Retinal pigment epithelial cell (primary cell): ENCODE results near the gene MEIOB.

ENCODE experiments used
- DNase-seq: peaks from one replicate; pipeline ENCODE4 v3.0.0-alpha.2; 2010; ENCODE audit warnings: low read depth
- H3K4me3 ChIP-seq: 2 replicates; pipeline ENCODE4 v1.5.1; 2011; ENCODE audit warnings: mild to moderate bottlenecking, low read length, control low read depth, moderate library complexity
- TF ChIP-seq, protein P1 (sequence below): conservative IDR thresholded peaks from 2 replicates; pipeline ENCODE4 v1.5.1; 2011; ENCODE audit warnings: low read depth, low read length, control low read depth, inconsistent platforms

Gene MEIOB

DNA sequence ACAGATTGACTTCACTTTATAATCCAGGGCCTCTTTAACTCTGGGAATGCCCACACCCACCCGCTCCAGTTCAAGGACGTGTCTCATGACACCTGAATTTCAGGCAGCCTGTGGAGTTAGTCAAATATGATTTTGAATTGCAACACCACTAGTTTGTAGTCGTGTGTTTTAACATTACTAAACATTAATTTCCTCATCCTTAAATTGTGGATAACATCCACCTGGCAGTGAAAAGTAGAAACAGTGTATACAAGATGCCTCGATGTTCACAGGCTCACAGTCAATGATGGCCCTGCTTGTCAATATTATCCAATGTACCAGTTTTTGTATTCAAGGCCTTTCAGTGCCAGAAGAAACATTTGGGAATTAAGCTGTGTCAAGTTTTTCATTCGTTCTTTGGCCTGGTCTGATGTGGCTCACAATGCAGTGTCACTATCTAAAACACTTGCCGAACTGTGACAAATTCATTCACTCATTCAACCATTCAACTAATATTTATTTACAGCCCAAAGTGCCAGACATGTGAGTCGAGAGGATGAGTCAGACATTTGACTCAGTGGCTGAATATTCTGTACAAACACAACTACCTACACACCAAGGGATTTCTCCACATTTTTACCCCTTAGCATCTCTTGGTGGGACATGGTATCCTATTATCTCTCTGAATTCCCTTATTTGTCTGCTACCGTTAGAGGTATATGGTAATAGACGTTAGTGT lies 1.4 kb downstream of the MEIOB start:
- DNase-seq: no peak
- H3K4me3 ChIP-seq: no peak overlapping the region
- TF ChIP-seq, protein P1, sequence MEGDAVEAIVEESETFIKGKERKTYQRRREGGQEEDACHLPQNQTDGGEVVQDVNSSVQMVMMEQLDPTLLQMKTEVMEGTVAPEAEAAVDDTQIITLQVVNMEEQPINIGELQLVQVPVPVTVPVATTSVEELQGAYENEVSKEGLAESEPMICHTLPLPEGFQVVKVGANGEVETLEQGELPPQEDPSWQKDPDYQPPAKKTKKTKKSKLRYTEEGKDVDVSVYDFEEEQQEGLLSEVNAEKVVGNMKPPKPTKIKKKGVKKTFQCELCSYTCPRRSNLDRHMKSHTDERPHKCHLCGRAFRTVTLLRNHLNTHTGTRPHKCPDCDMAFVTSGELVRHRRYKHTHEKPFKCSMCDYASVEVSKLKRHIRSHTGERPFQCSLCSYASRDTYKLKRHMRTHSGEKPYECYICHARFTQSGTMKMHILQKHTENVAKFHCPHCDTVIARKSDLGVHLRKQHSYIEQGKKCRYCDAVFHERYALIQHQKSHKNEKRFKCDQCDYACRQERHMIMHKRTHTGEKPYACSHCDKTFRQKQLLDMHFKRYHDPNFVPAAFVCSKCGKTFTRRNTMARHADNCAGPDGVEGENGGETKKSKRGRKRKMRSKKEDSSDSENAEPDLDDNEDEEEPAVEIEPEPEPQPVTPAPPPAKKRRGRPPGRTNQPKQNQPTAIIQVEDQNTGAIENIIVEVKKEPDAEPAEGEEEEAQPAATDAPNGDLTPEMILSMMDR: no peak

DNA sequence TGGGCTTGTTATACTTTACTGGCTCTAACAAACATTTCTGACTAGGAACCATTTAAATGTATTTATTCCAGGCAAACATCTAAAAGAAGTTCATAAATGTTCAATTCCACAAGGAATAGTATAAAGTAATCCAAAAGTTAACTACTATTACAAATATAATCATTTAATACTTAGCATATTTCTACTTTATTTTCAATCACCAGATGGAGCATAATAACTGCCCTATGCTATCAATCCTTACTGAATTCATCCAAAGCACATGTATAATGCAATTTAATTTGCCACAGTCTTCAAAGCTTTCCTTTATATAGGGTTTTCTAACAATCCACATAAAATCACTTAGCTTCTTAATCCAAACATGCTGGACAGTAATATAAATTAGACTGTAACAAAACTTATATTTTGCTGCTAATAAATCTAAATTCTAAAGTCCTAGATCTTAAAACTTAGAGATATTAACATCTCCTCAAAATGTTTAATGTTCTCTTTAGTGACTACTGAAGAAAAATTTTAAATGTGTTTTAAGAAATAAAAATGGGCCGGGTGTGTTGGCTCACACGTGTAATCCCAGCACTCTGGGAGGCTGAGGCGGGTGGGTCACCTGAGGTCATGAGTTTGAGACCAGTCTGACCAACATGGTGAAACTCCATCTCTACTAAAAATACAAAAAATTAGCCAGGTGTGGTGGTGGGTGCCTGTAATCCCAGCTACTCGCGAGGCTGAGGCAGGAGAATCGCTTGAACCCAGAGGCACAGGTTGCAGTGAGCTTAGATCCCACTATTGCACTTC lies 5.9 kb downstream of the MEIOB start:
- no peak for DNase-seq
- no peak overlapping the region for H3K4me3 ChIP-seq
- TF ChIP-seq, protein P1: no peak

DNA sequence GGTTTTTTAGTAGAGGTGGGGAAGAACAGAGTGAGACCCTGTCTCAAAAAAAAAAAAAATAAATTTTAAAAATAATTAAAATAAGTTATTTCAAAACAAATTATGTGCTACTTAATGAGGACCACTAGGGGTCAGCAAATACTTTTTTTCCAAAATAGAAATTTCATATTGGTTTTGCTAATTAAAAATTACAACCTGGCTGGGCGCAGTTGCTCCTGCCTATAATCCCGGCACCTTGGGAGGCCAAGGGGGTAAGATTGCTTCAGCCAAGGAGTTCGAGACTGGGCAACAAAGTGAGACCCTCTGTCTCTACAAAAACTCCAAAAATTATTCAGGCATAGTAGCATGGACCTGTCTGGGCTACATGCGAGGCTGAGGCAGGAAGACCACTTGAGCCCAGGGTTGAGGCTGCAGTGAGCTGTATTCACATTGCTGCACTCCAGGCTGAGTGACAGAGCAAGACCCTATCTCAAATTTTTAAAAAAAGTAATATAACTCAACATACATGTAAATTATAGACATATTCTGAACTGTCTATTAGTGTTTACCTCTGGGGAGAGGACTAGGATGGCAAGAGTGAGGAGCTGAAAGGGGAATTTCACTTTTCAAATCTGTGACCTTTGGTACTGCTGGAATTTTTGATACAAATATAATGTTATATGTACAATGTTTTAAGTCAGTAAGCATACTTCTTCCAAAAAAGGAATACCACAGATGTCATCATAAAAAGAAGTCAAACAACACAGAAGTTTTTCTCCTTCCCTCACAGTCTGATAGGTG lies 8.1 kb downstream of the MEIOB start:
- DNase-seq: no peak
- TF ChIP-seq, protein P1: peak; percentile 44
- no peak overlapping the region for H3K4me3 ChIP-seq

DNA sequence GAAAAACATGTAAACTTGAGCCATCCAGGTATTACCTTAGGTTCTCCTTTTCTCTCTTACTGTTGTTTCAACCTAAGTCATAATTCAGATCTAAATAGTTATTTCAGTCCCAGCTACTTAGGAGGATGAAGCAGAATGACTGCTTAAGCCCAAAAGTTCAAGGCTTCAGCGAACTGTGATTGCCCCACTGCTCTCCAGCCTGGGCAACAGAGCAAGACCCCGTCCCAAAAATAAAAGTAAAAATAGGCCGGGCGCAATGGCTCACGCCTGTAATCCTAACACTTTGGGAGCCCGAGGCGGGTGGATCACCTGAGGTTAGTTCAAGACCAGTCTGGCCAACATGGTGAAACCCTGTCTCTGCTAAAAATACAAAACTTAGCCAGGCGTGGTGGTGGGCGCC lies 9.6 kb downstream of the MEIOB start:
- DNase-seq: no peak
- no peak overlapping the region for H3K4me3 ChIP-seq
- TF ChIP-seq, protein P1: no peak

DNA sequence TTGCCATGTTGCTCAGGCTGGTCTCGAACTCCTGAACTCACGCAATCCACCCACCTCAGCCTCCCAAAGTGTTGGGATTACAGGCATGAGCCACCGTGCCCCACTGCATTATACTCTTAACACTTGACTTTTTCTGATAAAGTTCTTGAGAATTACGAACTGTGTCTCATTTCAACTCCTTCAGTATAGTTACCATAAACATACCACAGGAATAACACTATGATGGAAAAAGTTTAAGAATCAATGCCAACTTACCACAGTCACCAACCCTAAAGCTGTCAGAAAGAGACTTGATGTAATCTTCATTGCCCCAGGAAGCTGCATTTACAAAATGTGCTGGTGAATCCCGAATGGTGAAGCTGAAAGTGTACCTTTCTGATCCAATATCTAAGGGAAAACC lies 10.2 kb downstream of the MEIOB start:
- TF ChIP-seq, protein P1: no peak

DNA sequence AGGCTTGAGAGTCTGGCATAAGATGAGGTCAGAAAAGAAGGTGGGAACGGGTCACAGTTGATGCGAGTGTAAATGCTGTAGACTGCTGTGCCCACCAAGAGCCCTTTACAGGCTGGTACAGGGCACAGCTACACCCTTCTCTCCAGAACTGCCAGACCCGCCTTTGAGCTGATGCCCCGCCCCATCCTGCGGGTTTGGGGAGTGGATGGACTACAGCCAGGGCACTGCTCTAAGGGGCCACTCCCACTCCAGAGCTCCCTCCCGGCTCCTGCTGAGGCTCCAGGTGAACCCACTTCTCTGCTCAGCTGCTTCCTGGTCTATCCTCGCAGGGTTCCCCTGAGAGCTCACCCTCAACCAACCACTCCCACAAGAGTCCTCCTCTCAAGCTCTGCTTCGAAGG lies 12.3 kb downstream of the MEIOB start:
- no peak for DNase-seq
- TF ChIP-seq, protein P1: no peak
- no peak overlapping the region for H3K4me3 ChIP-seq

More for the DNA sequence above, 10.2 kb downstream of the MEIOB start:
- no peak overlapping the region for H3K4me3 ChIP-seq
- no peak for DNase-seq
